GM19043 (cell line): ENCODE data around the gene IGFALS.

Experiments
- ATAC-seq: cut with Tn5 transposase; IDR thresholded peaks from one replicate; pipeline ENCODE4 v1.9.1; 2021; ENCODE audit warnings: low read depth; ENCODE audit not compliant: unreplicated experiment

IGFALS gene

GRCh38 chr16:1767116-1767994, 26.1 kb downstream of the IGFALS start:
- no peak for ATAC-seq

DNA sequence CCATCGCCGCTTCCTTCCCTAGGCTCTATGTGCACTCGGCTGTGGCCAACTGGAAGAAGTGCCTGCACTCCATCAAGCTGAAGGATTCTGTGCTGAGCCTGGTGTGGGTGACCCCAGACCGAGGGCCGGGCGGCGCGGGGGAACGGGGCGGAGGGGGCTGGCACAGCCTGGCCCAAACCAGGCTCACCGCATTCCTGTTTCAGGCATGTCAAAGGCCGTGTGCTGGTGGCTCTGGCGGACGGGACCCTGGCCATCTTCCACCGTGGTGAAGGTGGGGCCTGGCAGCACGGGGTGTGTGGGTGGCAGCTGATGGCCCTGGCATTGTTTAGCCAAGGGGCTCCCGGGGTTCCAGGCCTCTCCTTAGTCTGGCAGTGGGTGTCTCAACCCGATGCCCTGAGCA, 26.8 kb downstream of the IGFALS start:
- ATAC-seq = no peak

DNA sequence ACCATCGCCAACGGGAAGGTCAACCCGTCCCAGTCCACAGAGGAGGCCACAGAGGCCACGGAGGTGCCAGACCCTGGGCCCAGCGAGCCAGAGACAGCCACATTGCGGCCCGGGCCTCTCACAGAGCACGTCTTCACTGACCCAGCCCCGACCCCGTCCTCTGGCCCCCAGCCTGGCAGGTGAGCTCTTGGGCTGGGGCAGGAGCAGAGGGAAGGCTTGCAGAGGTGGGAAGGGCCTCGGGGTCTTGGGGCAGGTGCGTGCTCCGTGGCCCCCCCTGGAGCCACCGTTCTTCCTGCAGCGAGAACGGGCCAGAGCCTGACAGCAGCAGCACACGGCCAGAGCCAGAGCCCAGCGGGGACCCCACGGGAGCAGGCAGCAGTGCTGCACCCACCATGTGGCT, 27.3 kb downstream of the IGFALS start:
- ATAC-seq = no peak

DNA sequence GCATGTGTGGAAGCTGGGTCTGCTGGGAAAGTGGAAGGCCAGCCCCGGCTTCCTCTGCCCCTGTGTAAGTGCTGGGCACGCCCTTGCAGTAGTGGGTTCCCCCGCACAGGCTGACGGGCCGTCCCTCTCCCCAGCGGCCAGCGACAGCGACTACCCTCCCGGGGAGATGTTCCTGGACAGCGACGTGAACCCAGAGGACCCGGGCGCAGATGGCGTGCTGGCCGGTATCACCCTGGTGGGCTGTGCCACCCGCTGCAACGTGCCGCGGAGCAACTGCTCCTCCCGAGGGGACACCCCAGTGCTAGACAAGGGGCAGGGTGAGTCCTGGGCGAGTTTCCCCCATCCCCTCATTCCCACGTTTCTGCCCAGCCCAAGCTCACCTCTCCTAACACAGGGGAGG, 27.7 kb downstream of the IGFALS start:
- no peak for ATAC-seq

- ATAC-seq = no peak
Measured at GRCh38 chr16:1764971-1765370, 28.5 kb downstream of the IGFALS start.

- no peak for ATAC-seq
Measured at GRCh38 chr16:1763521-1764511, 29.7 kb downstream of the IGFALS start.

GRCh38 chr16:1762879-1763520, 30.5 kb downstream of the IGFALS start:
- no peak for ATAC-seq

GRCh38 chr16:1762196-1762878, 31.2 kb downstream of the IGFALS start:
- ATAC-seq = no peak

GRCh38 chr16:1761751-1762150, 31.8 kb downstream of the IGFALS start:
- no peak for ATAC-seq

GRCh38 chr16:1760911-1761310, 32.6 kb downstream of the IGFALS start:
- ATAC-seq = no peak

DNA sequence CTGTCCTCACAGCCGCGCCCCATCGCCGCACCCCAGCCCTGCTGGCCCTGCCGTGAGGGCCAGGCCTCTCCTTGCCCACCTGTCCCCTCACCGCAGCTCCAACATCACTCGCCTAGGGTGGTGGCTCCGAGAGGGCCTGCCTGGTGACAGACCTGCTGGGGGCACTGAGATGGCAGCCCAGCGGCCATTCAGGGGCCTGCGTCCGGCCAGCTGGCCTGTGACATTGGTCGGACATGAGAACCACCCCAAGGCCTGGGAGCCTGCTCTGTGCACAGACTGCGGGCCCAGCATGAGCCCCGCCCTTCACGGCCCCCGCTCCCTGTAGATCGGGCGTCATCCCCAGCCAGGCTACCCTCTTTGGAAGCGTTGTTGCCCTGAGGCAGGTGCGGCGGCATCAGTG, 34.0 kb downstream of the IGFALS start:
- no peak for ATAC-seq

DNA sequence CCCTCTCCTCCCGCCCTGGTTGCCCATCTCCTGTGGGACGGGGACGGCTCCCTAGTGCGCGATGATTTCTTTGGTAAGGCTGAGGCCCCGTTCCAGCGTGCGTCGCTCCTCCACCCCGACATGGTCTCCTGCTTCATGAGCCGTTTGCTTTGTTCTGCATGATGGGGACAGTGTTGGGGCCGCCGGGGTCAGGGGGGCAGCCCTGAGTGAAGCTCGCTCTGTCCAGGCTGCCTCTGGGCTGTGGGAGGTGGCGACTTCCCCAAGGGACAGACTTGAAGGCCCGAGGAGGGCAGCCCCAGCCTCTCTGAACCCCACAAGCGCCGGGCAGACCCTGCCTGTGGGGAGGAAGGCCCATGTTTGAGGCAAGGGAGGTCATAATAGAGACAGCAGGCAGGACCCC, 34.6 kb downstream of the IGFALS start:
- no peak for ATAC-seq

DNA sequence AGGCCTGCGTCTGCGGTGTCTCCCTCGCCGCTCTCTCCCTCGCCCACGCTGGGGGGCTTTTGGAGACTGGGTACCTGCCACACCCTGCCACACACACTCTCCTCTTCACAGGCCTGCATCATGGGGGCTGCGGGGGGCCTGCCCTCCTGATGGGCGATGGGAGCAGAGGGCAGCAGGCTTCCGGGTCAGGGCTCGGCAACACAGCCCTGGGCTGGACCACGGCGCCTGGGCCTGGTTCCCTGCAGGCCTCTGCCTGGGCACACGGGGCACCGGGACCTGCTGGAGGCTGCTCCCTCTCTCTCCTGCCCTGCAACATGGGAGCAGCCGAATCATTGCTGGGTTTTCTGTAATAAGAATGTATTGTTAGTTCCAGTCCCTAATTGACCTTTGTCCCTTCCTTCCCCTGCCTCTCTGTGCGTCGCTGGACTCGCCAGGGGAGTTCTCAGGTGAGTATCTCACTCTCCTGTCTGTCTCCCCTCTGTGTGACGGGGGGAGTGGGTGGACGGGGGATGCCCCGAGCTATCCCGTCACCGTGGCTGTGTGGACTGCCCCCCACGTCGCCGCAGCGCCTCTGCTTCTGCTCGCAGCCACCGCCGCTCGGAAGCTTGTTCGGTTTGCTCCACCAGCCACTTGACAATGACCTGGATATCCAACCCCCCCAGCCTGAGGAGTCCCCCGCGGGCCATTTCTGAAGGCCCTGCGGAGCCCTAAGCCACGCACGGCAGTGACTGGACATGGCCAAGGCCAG, 35.6 kb downstream of the IGFALS start:
- ATAC-seq = no peak

DNA sequence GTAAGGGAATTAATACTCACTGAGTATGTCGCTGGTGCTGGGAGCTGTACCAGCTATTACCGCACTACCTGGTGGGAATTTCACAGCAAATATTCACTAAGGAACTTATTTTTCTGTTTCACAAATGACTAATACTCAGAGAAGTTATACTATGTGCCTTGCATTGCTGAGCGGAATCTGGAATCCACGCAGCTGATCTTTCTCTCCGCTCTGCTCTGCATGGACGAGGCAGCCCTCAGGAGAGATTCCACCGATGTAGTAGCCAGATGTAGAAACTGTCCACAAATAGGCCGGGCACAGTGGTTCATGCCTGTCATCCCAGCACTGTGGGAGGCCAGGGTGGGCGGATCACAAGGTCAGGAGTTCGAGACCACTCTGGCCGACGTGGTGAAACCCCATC, 39.3 kb downstream of the IGFALS start:
- no peak for ATAC-seq

DNA sequence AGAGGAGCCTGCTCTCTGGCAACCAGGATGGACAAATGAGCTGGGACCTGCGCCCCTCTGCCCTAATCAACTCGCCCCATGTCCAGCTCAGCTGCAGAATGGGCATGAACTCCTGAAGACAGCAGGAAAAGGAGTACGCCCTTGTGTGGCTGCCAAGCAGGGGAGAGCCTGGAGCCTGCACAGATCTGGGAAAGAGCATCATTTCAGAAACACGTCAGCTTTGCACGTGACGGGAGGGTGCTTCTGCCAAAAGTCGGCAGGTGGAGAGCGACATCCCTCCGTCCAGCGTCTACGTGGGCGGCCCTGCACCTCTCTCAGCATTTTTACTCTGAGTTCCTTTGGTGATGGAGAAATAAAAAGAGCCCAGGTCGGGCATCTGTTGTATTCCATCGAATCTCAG, 40.7 kb downstream of the IGFALS start:
- ATAC-seq = no peak

GRCh38 chr16:1751946-1752345, 41.6 kb downstream of the IGFALS start:
- no peak for ATAC-seq

DNA sequence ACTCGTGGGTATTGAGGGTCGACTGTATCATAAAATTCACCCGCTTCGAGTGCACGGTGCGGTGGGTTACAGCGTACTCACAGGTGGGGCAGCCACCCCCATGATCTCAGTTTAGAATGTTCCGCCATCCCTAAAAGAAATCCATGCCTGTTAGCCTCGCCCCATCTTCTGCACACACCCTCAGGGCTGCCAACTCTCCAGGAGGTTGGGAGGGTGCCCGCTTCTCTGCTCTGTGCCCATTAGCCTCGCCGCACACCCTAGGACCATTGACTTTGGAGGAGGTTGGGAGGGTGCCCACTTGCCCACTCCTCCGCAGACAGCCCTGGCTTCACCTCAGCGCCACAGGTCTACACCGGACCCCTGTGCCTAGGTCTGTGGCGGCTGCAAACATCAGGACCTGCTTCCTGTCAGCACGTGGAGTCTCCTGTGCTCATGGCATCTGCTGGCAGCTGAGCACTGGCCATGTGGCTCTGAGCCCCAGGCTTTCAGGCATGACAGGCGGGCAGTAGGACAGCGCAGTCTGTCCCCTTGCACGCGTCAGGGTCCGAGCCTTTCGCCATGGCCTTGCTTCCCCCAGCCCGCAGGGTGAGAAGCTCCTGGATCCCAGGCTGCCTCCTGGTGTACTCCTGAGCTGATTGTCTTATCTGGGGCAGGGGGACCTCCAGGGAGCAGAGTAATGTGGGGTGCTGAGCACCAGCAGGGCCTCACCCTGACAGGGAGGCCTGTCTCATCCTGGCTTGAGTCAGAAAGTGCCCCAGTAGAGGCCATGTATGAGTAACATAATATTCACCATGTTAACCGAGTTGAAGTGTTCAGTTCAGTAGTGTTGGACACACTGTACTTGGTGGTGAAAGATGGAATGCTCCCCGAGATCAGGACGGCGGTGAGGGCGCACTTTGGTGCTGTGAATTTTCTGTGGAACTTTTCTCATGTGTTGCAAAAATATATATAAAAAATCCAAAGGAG, 44.1 kb downstream of the IGFALS start:
- ATAC-seq = no peak

DNA sequence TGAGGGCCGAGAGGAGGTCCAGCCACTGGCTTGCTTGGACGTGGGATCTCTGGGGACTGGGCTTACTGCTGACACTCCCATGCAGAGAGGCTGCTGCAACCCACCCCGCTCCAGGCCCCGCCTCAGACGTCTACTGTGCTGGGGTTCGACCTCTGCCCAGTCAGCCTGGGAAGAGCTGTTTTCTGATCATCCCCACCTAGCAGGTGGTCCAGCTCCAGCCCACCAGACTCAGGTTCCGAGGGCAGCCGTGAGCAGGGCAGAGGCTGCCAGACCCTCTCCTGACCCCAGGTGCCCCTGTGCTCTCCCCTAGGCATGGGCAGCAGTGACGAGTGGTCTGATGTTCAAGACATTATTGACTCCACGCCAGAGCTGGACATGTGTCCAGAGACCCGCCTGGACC, 45.6 kb downstream of the IGFALS start:
- ATAC-seq = no peak
